ENCODE measurements around the gene PMCH.

GRCh38 chr12:102172436-102172835 lies 25.2 kb downstream of the PMCH start:
- no peak for TF ChIP-seq CTCF (conservative IDR thresholded peaks at IDR 0.05)
- no peak for TF ChIP-seq EZH2 (IDR thresholded peaks at IDR 0.05; ENCODE audit: low read depth)
